Trophoblast cell (in vitro differentiated cells and primary cell): ENCODE data around the gene CCNB1IP1.
"Not testable (repeated sequence)": the region's sequence is repeated elsewhere in the genome, so short reads cannot be mapped to it uniquely, and the experiment has no call there.

Experiments
- DNase-seq, 2 donors: peaks; one replicate each; pipeline ENCODE4 v3.0.0-alpha.2; 2016
- H2AFZ ChIP-seq: 2 replicates; pipeline ENCODE4 v1.6.1; 2013; ENCODE audit warnings: low read length, moderate library complexity, mild to moderate bottlenecking; ENCODE audit not compliant: insufficient read depth, poor library complexity
- H2AK5ac ChIP-seq: 2 replicates; pipeline ENCODE4 v1.6.1; 2013; ENCODE audit warnings: mild to moderate bottlenecking, low read length
- H2BK120ac ChIP-seq: 2 replicates; pipeline ENCODE4 v1.6.1; 2013; ENCODE audit warnings: low read length, mild to moderate bottlenecking, moderate library complexity; ENCODE audit not compliant: insufficient read depth, poor library complexity
- H2BK12ac ChIP-seq: 2 replicates; pipeline ENCODE4 v1.6.1; 2013; ENCODE audit warnings: mild to moderate bottlenecking, low read length, moderate library complexity
- H2BK5ac ChIP-seq: 2 replicates; pipeline ENCODE4 v1.6.1; 2013; ENCODE audit warnings: low read length, low read depth, moderate library complexity, mild to moderate bottlenecking; ENCODE audit not compliant: poor library complexity
- H3K14ac ChIP-seq: 2 replicates; pipeline ENCODE4 v1.6.1; 2013; ENCODE audit warnings: mild to moderate bottlenecking, low read length
- H3K18ac ChIP-seq: 2 replicates; pipeline ENCODE4 v1.6.1; 2013; ENCODE audit warnings: mild to moderate bottlenecking, low read length
- H3K23ac ChIP-seq: 2 replicates; pipeline ENCODE4 v1.6.1; 2013; ENCODE audit warnings: low read length
- H3K27ac ChIP-seq: 2 replicates; pipeline ENCODE4 v1.5.1; 2013; ENCODE audit warnings: low read depth, mild to moderate bottlenecking, inconsistent platforms, low read length, moderate library complexity
- H3K27me3 ChIP-seq: 2 replicates; pipeline ENCODE4 v1.6.1; 2013; ENCODE audit warnings: inconsistent platforms, mild to moderate bottlenecking, low read length, moderate library complexity; ENCODE audit not compliant: insufficient read depth
- H3K36me3 ChIP-seq, 2 experiments: 1 replicate in 1 of 2; 2 replicates in 1 of 2; pipeline ENCODE4 v1.6.1; 2013; ENCODE audit warnings: low read length in 2 of 2, mild to moderate bottlenecking in 2 of 2, moderate library complexity in 1 of 2; ENCODE audit not compliant: insufficient read depth in 2 of 2, control insufficient read depth in 1 of 2
- H3K4ac ChIP-seq: 2 replicates; pipeline ENCODE4 v1.6.1; 2013; ENCODE audit warnings: low read depth, mild to moderate bottlenecking, low read length, moderate library complexity
- H3K4me1 ChIP-seq, 2 experiments: 1 replicate in 1 of 2; 2 replicates in 1 of 2; pipeline ENCODE4 v1.6.1; 2013; ENCODE audit warnings: low read length in 2 of 2, mild to moderate bottlenecking in 2 of 2, moderate library complexity in 1 of 2; ENCODE audit not compliant: insufficient read depth in 2 of 2, control insufficient read depth in 1 of 2
- H3K4me2 ChIP-seq: 2 replicates; pipeline ENCODE4 v1.6.1; 2013; ENCODE audit warnings: inconsistent platforms, mild to moderate bottlenecking, low read length, moderate library complexity
- H3K4me3 ChIP-seq: 2 replicates; pipeline ENCODE4 v1.5.1; 2013; ENCODE audit warnings: mild to moderate bottlenecking, low read depth, low read length, inconsistent platforms
- H3K79me1 ChIP-seq: one replicate; pipeline ENCODE4 v1.6.1; 2013; ENCODE audit warnings: low read length
- H3K79me2 ChIP-seq: 2 replicates; pipeline ENCODE4 v1.6.1; 2013; ENCODE audit warnings: low read length, mild to moderate bottlenecking; ENCODE audit not compliant: control insufficient read depth, insufficient read depth, poor library complexity
- H3K9ac ChIP-seq: 2 replicates; pipeline ENCODE4 v1.6.1; 2013; ENCODE audit warnings: mild to moderate bottlenecking, low read length
- H3K9me3 ChIP-seq: 2 replicates; pipeline ENCODE4 v1.6.1; 2013; ENCODE audit warnings: low read depth, mild to moderate bottlenecking, control low read depth, inconsistent platforms, low read length; ENCODE audit not compliant: insufficient read depth
- H4K12ac ChIP-seq: 2 replicates; pipeline ENCODE4 v1.6.1; 2013; ENCODE audit warnings: low read depth, mild to moderate bottlenecking, low read length, moderate library complexity
- H4K8ac ChIP-seq: 2 replicates; pipeline ENCODE4 v1.6.1; 2013; ENCODE audit warnings: low read depth, mild to moderate bottlenecking, low read length, moderate library complexity
- H4K91ac ChIP-seq: one replicate; pipeline ENCODE4 v1.6.1; 2013; ENCODE audit warnings: low read depth, mild to moderate bottlenecking, low read length, moderate library complexity
- WGBS: extraction: QIAGEN DNeasy Blood & Tissue Kit; methylation state at CpG from one replicate; pipeline ENCODE4 v1.1.7; 2013; ENCODE audit warnings: missing lambda C conversion rate; ENCODE audit not compliant: insufficient read length, insufficient coverage; ENCODE audit errors: extremely low coverage; 5-methylcytosine and 5-hydroxymethylcytosine counted together

Gene CCNB1IP1

DNA sequence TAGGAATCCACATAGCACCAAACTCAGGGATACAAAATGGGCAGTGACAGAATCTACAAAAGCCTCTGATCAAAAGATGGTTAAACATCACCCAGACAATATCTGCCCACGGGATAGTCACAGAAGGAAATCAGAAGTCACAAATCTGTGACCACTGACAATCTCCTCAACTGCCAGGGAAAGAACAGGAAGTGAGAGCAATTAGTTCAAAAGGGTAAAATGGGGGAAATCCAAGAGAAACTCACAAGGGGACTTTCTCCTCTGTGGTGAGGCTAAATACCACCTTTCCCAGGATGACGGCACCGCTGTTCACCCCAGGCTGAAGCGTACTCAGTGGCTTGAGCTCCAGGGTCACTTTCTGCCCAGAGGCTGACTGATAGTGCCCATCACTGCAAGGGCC is 38.0 kb downstream of the CCNB1IP1 start:
- H3K9me3 ChIP-seq, result no peaks in the 10 kb centered on the region
- no peaks in the 10 kb centered on the region for H3K79me2 ChIP-seq
- no CpG with 5 or more reads among the region's 4 CpGs for WGBS
- H3K27ac ChIP-seq, result no peak overlapping the region
- no peak overlapping the region for H2AK5ac ChIP-seq
- no peak overlapping the region for H2AFZ ChIP-seq
- H3K27me3 ChIP-seq, result no peaks in the 10 kb centered on the region
- H4K8ac ChIP-seq, result no peak overlapping the region
- H3K4me3 ChIP-seq, result no peak overlapping the region
- no peak overlapping the region for H3K4me2 ChIP-seq
- H3K79me1 ChIP-seq, result no peaks in the 10 kb centered on the region
- no peak overlapping the region for H3K9ac ChIP-seq
- H3K4me1 ChIP-seq, result no peaks in the 10 kb centered on the region
- H3K23ac ChIP-seq, result no peak overlapping the region
- H2BK5ac ChIP-seq, result no peak overlapping the region
- H2BK12ac ChIP-seq, result no peak overlapping the region
- no peak overlapping the region for H2BK120ac ChIP-seq
- H3K18ac ChIP-seq, result no peak overlapping the region
- peak in 1 of 2 donors; percentile 8 for DNase-seq
- no peak overlapping the region for H4K12ac ChIP-seq
- H3K4ac ChIP-seq, result no peak overlapping the region
- H3K36me3 ChIP-seq, result peaks cover 14 to 21% of the 10 kb centered on the region in 2 experiments
- no peak overlapping the region for H3K14ac ChIP-seq
- no peak overlapping the region for H4K91ac ChIP-seq

DNA sequence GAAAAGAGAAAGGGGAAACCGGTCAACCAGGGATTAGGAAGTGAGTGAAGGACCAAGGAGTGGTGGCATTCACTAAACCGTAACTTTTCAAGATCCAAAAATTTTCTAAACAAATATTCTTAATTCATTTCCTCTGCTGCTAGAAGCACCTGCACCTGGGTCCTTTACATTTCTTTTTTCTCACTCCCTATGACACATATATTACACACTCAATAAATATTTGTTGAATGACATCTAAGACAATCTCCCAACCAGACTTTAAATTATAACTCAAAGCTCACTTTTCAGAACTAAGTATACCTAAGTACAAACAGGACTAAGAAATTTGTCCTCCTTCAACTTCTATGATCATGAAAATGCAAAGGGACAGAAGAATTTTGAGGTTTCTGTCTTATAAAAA is 38.4 kb downstream of the CCNB1IP1 start:
- Histone ChIP-seq H3K4me1 (no peaks in the 10 kb centered on the region), H3K4ac (no peak overlapping the region), H2BK120ac (no peak overlapping the region), H2BK5ac (no peak overlapping the region), H3K18ac (no peak overlapping the region), H4K8ac (no peak overlapping the region), H4K91ac (no peak overlapping the region), H3K14ac (no peak overlapping the region), H3K4me3 (no peak overlapping the region), H3K9me3 (no peaks in the 10 kb centered on the region), H3K36me3 (peaks cover 12 to 20% of the 10 kb centered on the region in 2 experiments), H3K4me2 (no peak overlapping the region), H4K12ac (no peak overlapping the region), H3K27ac (no peak overlapping the region), H3K79me2 (no peaks in the 10 kb centered on the region), H3K23ac (no peak overlapping the region), H2AK5ac (no peak overlapping the region), H2AFZ (no peak overlapping the region), H3K9ac (no peak overlapping the region), H3K79me1 (no peaks in the 10 kb centered on the region), H3K27me3 (no peaks in the 10 kb centered on the region), H2BK12ac (no peak overlapping the region)
- DNase-seq, result no peak
- no CpG with 5 or more reads among the region's 2 CpGs for WGBS

DNA sequence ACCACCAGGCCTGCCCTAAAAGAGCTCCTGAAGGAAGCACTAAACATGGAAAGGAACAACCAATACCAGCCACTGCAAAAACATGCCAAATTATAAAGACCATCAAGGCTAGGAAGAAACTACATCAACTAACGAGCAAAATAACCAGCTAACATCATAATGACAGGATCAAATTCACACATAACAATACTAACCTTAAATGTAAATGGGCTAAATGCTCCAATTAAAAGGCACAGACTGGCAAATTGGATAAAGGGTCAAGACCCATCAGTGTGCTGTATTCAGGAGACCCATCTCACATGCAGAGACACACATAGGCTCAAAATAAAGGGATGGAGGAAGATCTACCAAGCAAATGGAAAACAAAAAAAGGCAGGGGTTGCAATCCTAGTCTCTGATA is 51.1 kb downstream of the CCNB1IP1 start:
- not testable (repeated sequence) for H3K9me3 ChIP-seq, H3K18ac ChIP-seq, H3K23ac ChIP-seq, H4K12ac ChIP-seq, DNase-seq, H3K27ac ChIP-seq, H3K79me1 ChIP-seq, H3K9ac ChIP-seq, H4K8ac ChIP-seq, H3K79me2 ChIP-seq, H2AFZ ChIP-seq, H3K36me3 ChIP-seq, H2AK5ac ChIP-seq, H2BK12ac ChIP-seq, H3K4ac ChIP-seq, H3K14ac ChIP-seq, H2BK120ac ChIP-seq, H4K91ac ChIP-seq, H3K4me1 ChIP-seq, H2BK5ac ChIP-seq, H3K27me3 ChIP-seq, H3K4me2 ChIP-seq, H3K4me3 ChIP-seq
- WGBS, result no CpG with 5 or more reads among the region's 1 CpG

DNA sequence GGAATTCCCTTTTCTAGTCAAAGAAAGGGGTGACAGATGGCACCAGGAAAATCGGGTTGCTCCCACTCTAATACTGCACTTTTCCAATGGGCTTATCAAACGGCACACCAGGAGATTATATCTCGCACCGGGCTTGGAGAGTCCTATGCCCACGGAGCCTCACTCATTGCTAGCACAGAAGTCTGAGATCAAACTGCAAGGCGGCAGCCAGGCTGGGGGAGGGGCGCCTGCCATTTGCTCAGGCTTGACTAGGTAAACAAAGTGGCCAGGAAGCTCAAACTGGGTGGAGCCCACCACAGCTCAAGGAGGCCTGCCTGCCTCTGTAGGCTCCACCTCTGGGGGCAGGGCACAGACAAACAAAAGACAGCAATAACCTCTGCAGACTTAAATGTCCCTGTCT is 52.8 kb downstream of the CCNB1IP1 start:
- H4K12ac ChIP-seq, H4K8ac ChIP-seq, DNase-seq, H3K79me1 ChIP-seq, H2BK120ac ChIP-seq, H3K4me2 ChIP-seq, H3K27ac ChIP-seq, H2BK5ac ChIP-seq, H3K9me3 ChIP-seq, H3K14ac ChIP-seq, H3K4me3 ChIP-seq, H3K18ac ChIP-seq, H3K4me1 ChIP-seq, H4K91ac ChIP-seq, H3K36me3 ChIP-seq, H2BK12ac ChIP-seq, H3K4ac ChIP-seq, H3K27me3 ChIP-seq, H2AFZ ChIP-seq, H2AK5ac ChIP-seq, H3K9ac ChIP-seq, H3K79me2 ChIP-seq, H3K23ac ChIP-seq: not testable (repeated sequence)
- WGBS, result no CpG with 5 or more reads among the region's 7 CpGs
